Loucy (cell line): Measurements from ENCODE around the gene C15orf62.

Source experiments
- H2AFZ ChIP-seq: fragments of 200-600 bp; sonication (generic); 2 replicates; pipeline ENCODE4 v1.6.0; 2016; ENCODE audit warnings: antibody characterized with exemption, mild to moderate bottlenecking, low read length, moderate library complexity
- H3F3A ChIP-seq: fragments of 200-600 bp; 2 replicates; pipeline ENCODE4 v1.6.0; 2016; ENCODE audit warnings: antibody characterized with exemption, low read depth, mild to moderate bottlenecking
- H3K27me3 ChIP-seq: fragments of 200-600 bp; sonication (generic); 2 replicates; pipeline ENCODE4 v1.6.1; 2014; ENCODE audit warnings: low read length, mild to moderate bottlenecking; ENCODE audit not compliant: insufficient read depth, poor library complexity, severe bottlenecking
- H3K36me3 ChIP-seq: fragments of 200-600 bp; sonication (generic); 2 replicates; pipeline ENCODE4 v1.6.1; 2016; ENCODE audit warnings: low read length; ENCODE audit not compliant: insufficient read depth
- H3K4me1 ChIP-seq: fragments of 200-600 bp; sonication (generic); 2 replicates; pipeline ENCODE4 v1.5.1; 2014; ENCODE audit warnings: low read length, mild to moderate bottlenecking; ENCODE audit not compliant: insufficient read depth, poor library complexity, severe bottlenecking
- H3K4me2 ChIP-seq: fragments of 200-600 bp; sonication (generic); 2 replicates; pipeline ENCODE4 v1.6.0; 2014; ENCODE audit warnings: antibody characterized with exemption, low read length, low read depth, mild to moderate bottlenecking; ENCODE audit not compliant: poor library complexity, severe bottlenecking
- H3K4me3 ChIP-seq: fragments of 200-600 bp; sonication (generic); 2 replicates; pipeline ENCODE4 v1.5.1; 2014; ENCODE audit warnings: low read length, mild to moderate bottlenecking, mixed read lengths; ENCODE audit not compliant: poor library complexity, severe bottlenecking
- H3K79me2 ChIP-seq: fragments of 200-600 bp; sonication (generic); 2 replicates; pipeline ENCODE4 v1.6.1; 2014; ENCODE audit warnings: low read length; ENCODE audit not compliant: insufficient read depth
- H3K9ac ChIP-seq: fragments of 200-600 bp; sonication (generic); 2 replicates; pipeline ENCODE4 v1.6.0; 2014; ENCODE audit warnings: mild to moderate bottlenecking, low read depth, low read length, moderate library complexity; ENCODE audit not compliant: poor library complexity, severe bottlenecking
- H3K9me2 ChIP-seq: fragments of 200-600 bp; sonication (generic); replicated peaks from 2 replicates; pipeline ENCODE4 v1.6.1; 2016; ENCODE audit warnings: low read depth, low read length, mixed read lengths
- H3K9me3 ChIP-seq: fragments of 200-600 bp; sonication (generic); 2 replicates; pipeline ENCODE4 v1.6.1; 2014; ENCODE audit warnings: mild to moderate bottlenecking, antibody characterized with exemption, low read length, low read depth; ENCODE audit not compliant: insufficient read depth
- H4K20me1 ChIP-seq: fragments of 200-600 bp; sonication (generic); 2 replicates; pipeline ENCODE4 v1.6.0; 2014; ENCODE audit warnings: antibody characterized with exemption, low read length, mild to moderate bottlenecking; ENCODE audit not compliant: insufficient read depth, poor library complexity, severe bottlenecking
- EZH2phosphoT487 ChIP-seq: fragments of 200-600 bp; IDR thresholded peaks from 2 replicates; pipeline ENCODE4 v1.6.1; 2018; ENCODE audit warnings: antibody characterized with exemption, mild to moderate bottlenecking, moderate library complexity, borderline replicate concordance
- TF ChIP-seq, protein P1 (sequence below): fragments of 200-600 bp; sonication (generic); conservative IDR thresholded peaks from 2 replicates; pipeline ENCODE4 v1.5.1; 2014; ENCODE audit warnings: mild to moderate bottlenecking, antibody characterized with exemption, low read length

Gene C15orf62

DNA sequence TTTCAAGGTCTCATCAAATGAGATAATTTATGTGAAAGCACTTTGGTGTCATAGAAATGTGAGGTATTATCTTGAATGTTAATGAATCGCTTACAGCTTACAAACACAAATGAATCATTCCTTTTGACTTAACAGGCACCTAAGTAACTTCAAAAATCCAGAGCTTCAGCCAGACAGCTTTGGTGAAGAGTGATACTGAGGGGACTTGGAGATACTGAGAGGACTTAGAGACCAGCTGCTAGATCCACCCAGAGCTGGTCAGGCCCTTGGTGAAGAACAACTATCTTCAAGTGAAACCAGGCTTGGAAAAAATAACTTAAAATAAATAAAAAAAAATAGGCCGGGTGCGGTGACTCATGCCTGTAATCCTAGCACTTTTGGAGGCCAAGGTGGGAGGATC, 20.9 kb downstream of the C15orf62 start:
- H3K4me2 ChIP-seq = no peak overlapping the region
- H3K9me2 ChIP-seq = no peaks in the 10 kb centered on the region
- peaks cover 11% of the 10 kb centered on the region for H4K20me1 ChIP-seq
- H3K36me3 ChIP-seq = no peaks in the 10 kb centered on the region
- peaks cover 21% of the 10 kb centered on the region for H3K4me1 ChIP-seq
- TF ChIP-seq, protein P1, sequence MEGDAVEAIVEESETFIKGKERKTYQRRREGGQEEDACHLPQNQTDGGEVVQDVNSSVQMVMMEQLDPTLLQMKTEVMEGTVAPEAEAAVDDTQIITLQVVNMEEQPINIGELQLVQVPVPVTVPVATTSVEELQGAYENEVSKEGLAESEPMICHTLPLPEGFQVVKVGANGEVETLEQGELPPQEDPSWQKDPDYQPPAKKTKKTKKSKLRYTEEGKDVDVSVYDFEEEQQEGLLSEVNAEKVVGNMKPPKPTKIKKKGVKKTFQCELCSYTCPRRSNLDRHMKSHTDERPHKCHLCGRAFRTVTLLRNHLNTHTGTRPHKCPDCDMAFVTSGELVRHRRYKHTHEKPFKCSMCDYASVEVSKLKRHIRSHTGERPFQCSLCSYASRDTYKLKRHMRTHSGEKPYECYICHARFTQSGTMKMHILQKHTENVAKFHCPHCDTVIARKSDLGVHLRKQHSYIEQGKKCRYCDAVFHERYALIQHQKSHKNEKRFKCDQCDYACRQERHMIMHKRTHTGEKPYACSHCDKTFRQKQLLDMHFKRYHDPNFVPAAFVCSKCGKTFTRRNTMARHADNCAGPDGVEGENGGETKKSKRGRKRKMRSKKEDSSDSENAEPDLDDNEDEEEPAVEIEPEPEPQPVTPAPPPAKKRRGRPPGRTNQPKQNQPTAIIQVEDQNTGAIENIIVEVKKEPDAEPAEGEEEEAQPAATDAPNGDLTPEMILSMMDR = no peak
- no peak for TF ChIP-seq EZH2phosphoT487
- H3K27me3 ChIP-seq = no peaks in the 10 kb centered on the region
- no peaks in the 10 kb centered on the region for H3K79me2 ChIP-seq
- H2AFZ ChIP-seq = no peak overlapping the region
- H3K4me3 ChIP-seq = no peak overlapping the region
- H3K9ac ChIP-seq = no peak overlapping the region
- H3F3A ChIP-seq = no peaks in the 10 kb centered on the region
- H3K9me3 ChIP-seq = no peaks in the 10 kb centered on the region

DNA sequence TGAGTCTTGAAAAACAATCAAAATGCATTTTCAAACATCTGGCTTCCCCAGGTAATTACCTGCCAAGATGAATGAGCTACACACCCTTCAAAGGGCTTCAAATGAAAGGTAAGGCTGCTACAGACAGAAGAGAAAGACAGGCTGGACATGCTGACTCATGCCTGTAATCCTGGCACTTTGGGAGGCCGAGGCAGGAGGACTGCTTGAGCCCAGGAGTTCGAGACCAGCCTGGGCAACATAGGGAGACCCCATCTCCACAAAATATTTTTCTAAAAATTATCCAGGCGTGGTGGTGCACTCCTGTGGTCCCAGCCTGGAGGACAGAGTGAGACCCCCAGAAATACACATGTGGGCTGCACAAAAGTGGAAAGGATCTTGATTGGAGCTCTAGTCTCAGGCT, 22.6 kb downstream of the C15orf62 start:
- H3K9ac ChIP-seq = no peak overlapping the region
- peaks cover 6% of the 10 kb centered on the region for H4K20me1 ChIP-seq
- H3K27me3 ChIP-seq = no peaks in the 10 kb centered on the region
- H2AFZ ChIP-seq = no peak overlapping the region
- no peak for TF ChIP-seq EZH2phosphoT487
- TF ChIP-seq, protein P1 = no peak
- H3K79me2 ChIP-seq = no peaks in the 10 kb centered on the region
- no peaks in the 10 kb centered on the region for H3F3A ChIP-seq
- H3K4me2 ChIP-seq = no peak overlapping the region
- no peak overlapping the region for H3K4me3 ChIP-seq
- H3K9me2 ChIP-seq = no peaks in the 10 kb centered on the region
- no peaks in the 10 kb centered on the region for H3K36me3 ChIP-seq
- peaks cover 12% of the 10 kb centered on the region for H3K4me1 ChIP-seq
- H3K9me3 ChIP-seq = no peaks in the 10 kb centered on the region

DNA sequence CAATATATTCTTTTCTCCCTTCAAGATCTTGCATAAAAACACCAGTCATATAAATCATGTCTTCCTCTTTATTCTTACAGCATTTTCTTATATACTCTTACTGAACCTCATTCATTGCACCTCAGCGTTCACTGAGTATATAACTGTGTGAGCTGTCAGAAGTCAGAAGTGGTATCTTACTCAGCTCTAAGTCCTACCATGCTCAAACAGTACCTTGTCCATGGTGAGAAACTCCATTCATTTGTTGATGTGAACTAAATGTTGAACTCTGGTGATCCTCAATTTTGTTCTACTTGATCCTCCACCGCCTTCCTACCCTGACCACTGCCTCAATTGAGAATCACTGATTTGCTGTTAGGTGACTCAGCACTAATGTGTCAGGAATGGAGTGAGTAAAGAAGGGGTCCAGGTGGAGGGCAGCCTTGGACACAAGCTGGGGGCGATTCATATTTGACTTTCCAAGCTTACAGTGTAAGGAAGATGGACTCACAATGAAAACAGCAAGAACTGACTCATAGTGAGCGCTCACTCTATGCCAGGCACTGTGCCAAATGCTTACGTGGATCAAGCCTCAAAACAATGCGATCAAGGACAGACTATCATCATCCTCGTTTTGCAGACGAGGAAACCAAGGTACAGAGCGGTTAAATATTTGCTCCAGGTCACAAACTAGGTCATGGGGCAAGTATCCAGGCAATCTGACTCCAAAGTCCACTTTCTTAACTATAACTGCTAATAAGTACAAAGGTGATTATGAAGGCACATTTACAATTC, 23.6 kb downstream of the C15orf62 start:
- H3K9me3 ChIP-seq = no peaks in the 10 kb centered on the region
- H2AFZ ChIP-seq = no peak overlapping the region
- H3K4me3 ChIP-seq = no peak overlapping the region
- no peak overlapping the region for H3K4me2 ChIP-seq
- H3K36me3 ChIP-seq = no peaks in the 10 kb centered on the region
- peaks cover 5% of the 10 kb centered on the region for H3K4me1 ChIP-seq
- H3K79me2 ChIP-seq = no peaks in the 10 kb centered on the region
- H3F3A ChIP-seq = no peaks in the 10 kb centered on the region
- no peaks in the 10 kb centered on the region for H3K27me3 ChIP-seq
- no peaks in the 10 kb centered on the region for H4K20me1 ChIP-seq
- H3K9me2 ChIP-seq = no peaks in the 10 kb centered on the region
- TF ChIP-seq, protein P1 = no peak
- TF ChIP-seq EZH2phosphoT487 = no peak
- no peak overlapping the region for H3K9ac ChIP-seq
